ENCODE measurements around the gene C1orf56. TPM values are rescaled to one million over a fixed set of nuclear protein-coding genes. Genes with fewer than 3 reads are reported as not detected.

The C1orf56 gene
- total and polyA plus RNA-seq, 2 of the 13 experiments (the other 11 are each of a cell fraction or from before 2014, with no cell fraction given) = 1.5 to 3.2 TPM

- peak; percentile 53 for TF ChIP-seq JARID2 (CRISPR knock-in tag; IDR thresholded peaks at IDR 0.05; ENCODE audit: insufficient replicate concordance)
- TF ChIP-seq NR2C2 (CRISPR knock-in tag; IDR thresholded peaks at IDR 0.05; ENCODE audit: borderline replicate concordance) = peak; percentile 35
- TF ChIP-seq RARG (CRISPR knock-in tag; IDR thresholded peaks at IDR 0.05; ENCODE audit: low read depth) = no peak
- no peak for TF ChIP-seq DBP (CRISPR knock-in tag; IDR thresholded peaks at IDR 0.05; ENCODE audit: not compliant biosample characterization)
- peak; percentile 29; the same call in 1 of the 2 replicates for TF ChIP-seq CSRNP1 (CRISPR knock-in tag; IDR thresholded peaks at IDR 0.05)
- peak; percentile 34; the same call in 1 of the 2 replicates for TF ChIP-seq JUND (CRISPR knock-in tag; IDR thresholded peaks at IDR 0.05)
- no peak for TF ChIP-seq PCBP1 (IDR thresholded peaks at IDR 0.05; ENCODE audit: borderline replicate concordance, low read depth, low read length)
- 0 out of 2 replicates have a peak, but pooled peaks have one; percentile 45 for TF ChIP-seq ZNF792 (CRISPR knock-in tag; IDR thresholded peaks at IDR 0.05)
- TF ChIP-seq, protein P1, sequence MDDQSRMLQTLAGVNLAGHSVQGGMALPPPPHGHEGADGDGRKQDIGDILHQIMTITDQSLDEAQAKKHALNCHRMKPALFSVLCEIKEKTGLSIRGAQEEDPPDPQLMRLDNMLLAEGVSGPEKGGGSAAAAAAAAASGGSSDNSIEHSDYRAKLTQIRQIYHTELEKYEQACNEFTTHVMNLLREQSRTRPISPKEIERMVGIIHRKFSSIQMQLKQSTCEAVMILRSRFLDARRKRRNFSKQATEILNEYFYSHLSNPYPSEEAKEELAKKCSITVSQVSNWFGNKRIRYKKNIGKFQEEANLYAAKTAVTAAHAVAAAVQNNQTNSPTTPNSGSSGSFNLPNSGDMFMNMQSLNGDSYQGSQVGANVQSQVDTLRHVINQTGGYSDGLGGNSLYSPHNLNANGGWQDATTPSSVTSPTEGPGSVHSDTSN (CRISPR knock-in tag; IDR thresholded peaks at IDR 0.05; ENCODE audit: borderline replicate concordance) = peak; percentile 49; the same call in 1 of the 2 replicates
- TF ChIP-seq ATM (IDR thresholded peaks at IDR 0.05; ENCODE audit: borderline replicate concordance) = no peak
- TF ChIP-seq PHF20 (CRISPR knock-in tag; IDR thresholded peaks at IDR 0.05) = no peak
- 0 out of 2 replicates have a peak, but pooled peaks have one; percentile 45 for TF ChIP-seq CREBL2 (CRISPR knock-in tag; IDR thresholded peaks at IDR 0.05; ENCODE audit: borderline replicate concordance)
- no peak for TF ChIP-seq STAT5B (CRISPR knock-in tag; IDR thresholded peaks at IDR 0.05)
- peak; percentile 78 for TF ChIP-seq ZSCAN21 (CRISPR knock-in tag; IDR thresholded peaks at IDR 0.05; ENCODE audit: borderline replicate concordance)
- peak; percentile 11; the same call in 1 of the 2 replicates for TF ChIP-seq FOSL2 (CRISPR knock-in tag; IDR thresholded peaks at IDR 0.05)
- no peak for TF ChIP-seq ZNF589 (CRISPR knock-in tag; conservative IDR thresholded peaks at IDR 0.05)
- TF ChIP-seq SIX1 (CRISPR knock-in tag; IDR thresholded peaks at IDR 0.05; ENCODE audit: borderline replicate concordance) = no peak
- TF ChIP-seq GABPB1 (CRISPR knock-in tag; IDR thresholded peaks at IDR 0.05) = peak; percentile 51
- TF ChIP-seq REPIN1 (CRISPR knock-in tag; IDR thresholded peaks at IDR 0.05; ENCODE audit: borderline replicate concordance, low read depth) = peak; percentile 77
- no peak for TF ChIP-seq RFXAP (CRISPR knock-in tag; IDR thresholded peaks at IDR 0.05; ENCODE audit: borderline replicate concordance)
- TF ChIP-seq, protein P2, sequence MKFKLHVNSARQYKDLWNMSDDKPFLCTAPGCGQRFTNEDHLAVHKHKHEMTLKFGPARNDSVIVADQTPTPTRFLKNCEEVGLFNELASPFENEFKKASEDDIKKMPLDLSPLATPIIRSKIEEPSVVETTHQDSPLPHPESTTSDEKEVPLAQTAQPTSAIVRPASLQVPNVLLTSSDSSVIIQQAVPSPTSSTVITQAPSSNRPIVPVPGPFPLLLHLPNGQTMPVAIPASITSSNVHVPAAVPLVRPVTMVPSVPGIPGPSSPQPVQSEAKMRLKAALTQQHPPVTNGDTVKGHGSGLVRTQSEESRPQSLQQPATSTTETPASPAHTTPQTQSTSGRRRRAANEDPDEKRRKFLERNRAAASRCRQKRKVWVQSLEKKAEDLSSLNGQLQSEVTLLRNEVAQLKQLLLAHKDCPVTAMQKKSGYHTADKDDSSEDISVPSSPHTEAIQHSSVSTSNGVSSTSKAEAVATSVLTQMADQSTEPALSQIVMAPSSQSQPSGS (CRISPR knock-in tag; IDR thresholded peaks at IDR 0.05) = no peak
- TF ChIP-seq YY1 (IDR thresholded peaks at IDR 0.05; ENCODE audit: insufficient read depth, insufficient replicate concordance, low read depth, low read length) = peak; percentile 65
- no peak for TF ChIP-seq MEIS2 (CRISPR knock-in tag; IDR thresholded peaks at IDR 0.05)
- peak; percentile 45; the same call in 1 of the 2 replicates for TF ChIP-seq ZNF788 (CRISPR knock-in tag; IDR thresholded peaks at IDR 0.05; ENCODE audit: borderline replicate concordance)
These were observed 534 bp downstream of the C1orf56 start (continued) for GRCh38 chr1:151047925-151048644.
